HepG2 (cell line): ENCODE data around the gene FBLN7. TPM values are rescaled to one million over a fixed set of nuclear protein-coding genes. Genes with fewer than 3 reads are reported as not detected.

Source experiments
- ATAC-seq: fragments of 200-7000 bp; cut with Tn5 transposase; 3 replicates; pipeline ENCODE4 v1.9.1; 2020; ENCODE audit warnings: mild to moderate bottlenecking, moderate library complexity
- BruUV-seq: library from RNA; stranded (reverse); fragments of 400-500 nt; replicated peaks from 2 replicates; lab custom pipeline; 2021; lab: Mats Ljungman, UMichigan
- CTCF ChIA-PET: fragments of 300-600 bp; formaldehyde crosslinking; extraction: SDS; loops from one replicate; lab custom pipeline; 2021; ENCODE audit warnings: low total read pairs, inconsistent platforms, low intra/inter-chr PET ratio; lab: Yijun Ruan, JAX
- POLR2A ChIA-PET: fragments of 350-600 bp; sonication (Branson Sonifier 250); formaldehyde crosslinking; loops from one replicate; lab custom pipeline; 2020; ENCODE audit warnings: antibody characterized with exemption, inconsistent platforms; lab: Yijun Ruan, JAX
- DNase-seq: peaks from one replicate; pipeline ENCODE4 v3.0.0-alpha.2; 2015; ENCODE audit warnings: low spot score
- FAIRE-seq: peaks from 3 replicates; lab custom pipeline; 2011; peaks lifted over from hg19 to GRCh38; lab: Jason Lieb, UNC
- H2AFZ ChIP-seq: one replicate; pipeline ENCODE4 v1.6.1; 2011; ENCODE audit warnings: low read length, inconsistent platforms
- H3K27ac ChIP-seq: fragments of 300-600 bp; 3 replicates; pipeline ENCODE4 v1.8.0; 2011; ENCODE audit warnings: mixed run types, mild to moderate bottlenecking, mixed read lengths, low read length, inconsistent platforms; ENCODE audit not compliant: insufficient read depth; ENCODE audit errors: extremely low read length
- H3K27me3 ChIP-seq, 2 experiments: fragments of 200-600 bp in 1 of 2; 2 replicates in 1 of 2; 3 replicates in 1 of 2; pipeline versions ENCODE4 v1.6.0 to v1.8.0; 2011; ENCODE audit warnings: low read length in 2 of 2, mild to moderate bottlenecking in 2 of 2, moderate library complexity in 2 of 2, inconsistent platforms in 1 of 2; ENCODE audit not compliant: insufficient read depth in 2 of 2, control insufficient read depth in 1 of 2
- H3K36me3 ChIP-seq, 2 experiments: fragments of 200-600 bp in 1 of 2; replicated peaks in 1 of 2; 2 replicates in 1 of 2; 3 replicates in 1 of 2; pipeline versions ENCODE4 v1.5.1 to v1.8.0; 2011; ENCODE audit warnings: low read length in 2 of 2, inconsistent platforms in 1 of 2; ENCODE audit not compliant: insufficient read depth in 2 of 2, control insufficient read depth in 1 of 2
- H3K4me1 ChIP-seq: 2 replicates; pipeline ENCODE4 v1.5.1; 2012; ENCODE audit warnings: low read length, inconsistent platforms; ENCODE audit not compliant: insufficient read depth
- H3K4me2 ChIP-seq: 2 replicates; pipeline ENCODE4 v1.6.0; 2011; ENCODE audit warnings: low read depth, low read length, inconsistent platforms
- H3K4me3 ChIP-seq, 3 experiments: fragments of 200-600 bp in 1 of 3; sonication (generic), shearing (Covaris generic) in 1 of 3; replicated peaks in 1 of 3; 2 replicates each; pipeline ENCODE4 v1.5.1; 2011 to 2016; ENCODE audit warnings: low read length in 3 of 3, inconsistent platforms in 2 of 3, low read depth in 2 of 3, mild to moderate bottlenecking in 2 of 3, control low read depth in 1 of 3, mixed read lengths in 1 of 3; ENCODE audit not compliant: insufficient read depth in 1 of 3
- H3K79me2 ChIP-seq: one replicate; pipeline ENCODE4 v1.6.1; 2011; ENCODE audit warnings: low read length, inconsistent platforms; ENCODE audit not compliant: insufficient read depth
- H3K9ac ChIP-seq: 2 replicates; pipeline ENCODE4 v1.6.0; 2011; ENCODE audit warnings: mild to moderate bottlenecking, low read depth, low read length, inconsistent platforms; ENCODE audit not compliant: insufficient read depth
- H3K9me3 ChIP-seq: 2 replicates; pipeline ENCODE4 v1.5.1; 2012; ENCODE audit warnings: mild to moderate bottlenecking, low read length
- H4K20me1 ChIP-seq: 2 replicates; pipeline ENCODE4 v1.6.0; 2011; ENCODE audit warnings: inconsistent platforms, mild to moderate bottlenecking, low read length, moderate library complexity; ENCODE audit not compliant: insufficient read depth
- ADNP ChIP-seq: sonication (generic); formaldehyde crosslinking; IDR thresholded peaks from 2 replicates; pipeline ENCODE4 v1.4.0; 2020; ENCODE audit warnings: missing genetic modification reagents
- ARID4A ChIP-seq: sonication (generic); formaldehyde crosslinking; IDR thresholded peaks from 2 replicates; pipeline ENCODE4 v1.5.0; 2020; ENCODE audit warnings: mild to moderate bottlenecking, missing genetic modification reagents, borderline replicate concordance
- GFI1 ChIP-seq: sonication (generic); formaldehyde crosslinking; IDR thresholded peaks from 2 replicates; pipeline ENCODE4 v1.5.0; 2020; ENCODE audit warnings: missing genetic modification reagents, mild to moderate bottlenecking, borderline replicate concordance
- GTF3A ChIP-seq: sonication (generic); formaldehyde crosslinking; conservative IDR thresholded peaks from 2 replicates; pipeline ENCODE4 v1.4.0; 2020; ENCODE audit warnings: mild to moderate bottlenecking, missing genetic modification reagents
- HOMEZ ChIP-seq: IDR thresholded peaks from 2 replicates; pipeline ENCODE4 v1.6.1; 2016; ENCODE audit warnings: low read depth
- IRX3 ChIP-seq: sonication (generic); formaldehyde crosslinking; IDR thresholded peaks from 2 replicates; pipeline ENCODE4 v1.8.1; 2023; ENCODE audit warnings: mild to moderate bottlenecking, low read depth, missing genetic modification reagents, borderline replicate concordance
- MBD4 ChIP-seq: IDR thresholded peaks from 2 replicates; pipeline ENCODE4 v1.6.1; 2012; ENCODE audit warnings: low read length, inconsistent platforms, borderline replicate concordance
- NBN ChIP-seq: fragments of 450-650 bp; conservative IDR thresholded peaks from 2 replicates; pipeline ENCODE4 v1.6.1; 2017
- RARG ChIP-seq: sonication (generic); formaldehyde crosslinking; IDR thresholded peaks from 2 replicates; pipeline ENCODE4 v1.4.0; 2020; ENCODE audit warnings: low read depth, mild to moderate bottlenecking, missing genetic modification reagents
- SNAPC2 ChIP-seq: sonication (generic); formaldehyde crosslinking; IDR thresholded peaks from 2 replicates; pipeline ENCODE4 v1.8.1; 2022; ENCODE audit warnings: mild to moderate bottlenecking, missing genetic modification reagents
- TMF1 ChIP-seq: sonication (generic); formaldehyde crosslinking; IDR thresholded peaks from 2 replicates; pipeline ENCODE4 v1.8.1; 2022; ENCODE audit warnings: low read depth, missing genetic modification reagents
- ZNF180 ChIP-seq: sonication (generic); formaldehyde crosslinking; IDR thresholded peaks from 2 replicates; pipeline ENCODE4 v1.4.0; 2020; ENCODE audit warnings: low read depth, missing genetic modification reagents, borderline replicate concordance
- ZNF282 ChIP-seq: fragments of 450-650 bp; IDR thresholded peaks from 2 replicates; pipeline ENCODE4 v1.6.1; 2018; ENCODE audit not compliant: partially characterized antibody
- ZNF329 ChIP-seq: sonication (generic); formaldehyde crosslinking; IDR thresholded peaks from 2 replicates; pipeline ENCODE4 v1.9.0; 2021; ENCODE audit warnings: low read depth, mild to moderate bottlenecking, missing genetic modification reagents
- ZNF34 ChIP-seq: sonication (generic); formaldehyde crosslinking; IDR thresholded peaks from 2 replicates; pipeline ENCODE4 v1.4.0; 2020; ENCODE audit warnings: mild to moderate bottlenecking, missing genetic modification reagents, borderline replicate concordance
- ZNF792 ChIP-seq: IDR thresholded peaks from 2 replicates; pipeline ENCODE4 v1.6.1; 2016
- WGBS: methylation state at CpG from one replicate; pipeline ENCODE4 v1.1.6; 2017; ENCODE audit warnings: low lambda C conversion rate; 5-methylcytosine and 5-hydroxymethylcytosine counted together
- in situ Hi-C: cut with HindIII; loops from 2 replicates; pipeline ENCODE4 v1.10.0; 2017; ENCODE audit warnings: low pct_unique_long_range_greater_than_20kb; ENCODE audit not compliant: extremely low pct_ligation_motif_present
- intact Hi-C: fragments of 100-400 bp; cut with micrococcal nuclease; formaldehyde crosslinking; loops from one replicate; pipeline ENCODE4 v1.10.0; 2022; ENCODE audit not compliant: unreplicated experiment
- polyA plus RNA-seq, 8 experiments: library from polyadenylated mRNA; depleted of rRNA in 3 of 8; stranded (reverse) in 7 of 8; unstranded in 1 of 8; fragments of >200 nt; fragmentation: Illumina TruSeq in 4 of 8; extraction: Trizol in 4 of 8; gene quantifications; 2 replicates each; pipeline versions ENCODE4 v1.2.1 to v1.2.3, GENCODE V29; 2011 to 2016; ENCODE audit warnings: low read depth in 4 of 8, missing spikeins in 1 of 8, mixed read lengths in 1 of 8; ENCODE audit not compliant: insufficient read depth in 1 of 8
- total RNA-seq, 5 experiments: library from RNA; depleted of rRNA; stranded (reverse); fragments of >200 nt; fragmentation: Illumina TruSeq; extraction: Trizol; gene quantifications; 2 replicates each; pipeline ENCODE4 v1.2.3, GENCODE V29; 2016; ENCODE audit warnings: low read depth in 1 of 5

Gene FBLN7
- total and polyA plus RNA-seq, 2 of the 13 experiments (the other 11 are each of a cell fraction or from before 2014, with no cell fraction given), result 1.4 to 2.3 TPM

GRCh38 chr2:112197868-112198267 lies 59.7 kb downstream of the FBLN7 start:
- WGBS, result 7% methylated on average over 1 of the region's 1 CpG
- POLR2A ChIA-PET, result no interaction called here
- no peaks in the 10 kb centered on the region for H3K36me3 ChIP-seq
- peaks cover 15% of the 10 kb centered on the region; the same call in 1 of the 2 replicates for H3K4me1 ChIP-seq
- H3K79me2 ChIP-seq, result no peaks in the 10 kb centered on the region
- CTCF ChIA-PET, result no interaction called here
- H3K4me3 ChIP-seq, result no peak overlapping the region
- H3K27me3 ChIP-seq, result no peaks in the 10 kb centered on the region; a peak in 1 of 5 replicates
- no peaks in the 10 kb centered on the region for H4K20me1 ChIP-seq
- H3K27ac ChIP-seq, result no peak overlapping the region
- FAIRE-seq (no peak), ATAC-seq (no peak), DNase-seq (no peak)
- H2AFZ ChIP-seq, result no peak overlapping the region
- H3K4me2 ChIP-seq, result no peak overlapping the region
- intact Hi-C loops (no loop called here), in situ Hi-C loops (no loop called here)
- no TSS peak for BruUV-seq
- H3K9ac ChIP-seq, result no peak overlapping the region
- TF ChIP-seq ZNF792 (CRISPR knock-in tag) (no peak), GFI1 (peak; percentile 69; the same call in 1 of the 2 replicates)
- H3K9me3 ChIP-seq, result peaks cover 4% of the 10 kb centered on the region

GRCh38 chr2:112198780-112199179 lies 60.6 kb downstream of the FBLN7 start:
- no peak overlapping the region for H3K27ac ChIP-seq
- BruUV-seq, result no TSS peak
- no peaks in the 10 kb centered on the region for H3K79me2 ChIP-seq
- H3K4me1 ChIP-seq, result peaks cover 15% of the 10 kb centered on the region; the same call in 1 of the 2 replicates
- no peak overlapping the region for H3K4me2 ChIP-seq
- POLR2A ChIA-PET, result no interaction called here
- TF ChIP-seq MBD4, result no peak
- TF ChIP-seq IRX3, result no peak
- no peak for TF ChIP-seq GTF3A
- TF ChIP-seq NBN, result no peak
- no peak for TF ChIP-seq ARID4A (CRISPR knock-in tag)
- no peak for TF ChIP-seq ZNF329 (CRISPR knock-in tag)
- TF ChIP-seq HOMEZ (CRISPR knock-in tag), result no peak
- TF ChIP-seq RARG (CRISPR knock-in tag), result no peak
- no peak for TF ChIP-seq SNAPC2 (CRISPR knock-in tag)
- no peak for TF ChIP-seq ZNF180
- no peak for TF ChIP-seq ADNP
- TF ChIP-seq TMF1 (CRISPR knock-in tag), result no peak
- TF ChIP-seq ZNF34, result no peak
- no peak for TF ChIP-seq ZNF282
- TF ChIP-seq, all 625 proteins: peak for 0
- DNase-seq, result no peak
- no peak for ATAC-seq
- Histone ChIP-seq H2AFZ (no peak overlapping the region), H3K9ac (no peak overlapping the region), H4K20me1 (no peaks in the 10 kb centered on the region), H3K9me3 (peaks cover 12% of the 10 kb centered on the region), H3K27me3 (no peaks in the 10 kb centered on the region; a peak in 1 of 5 replicates), H3K36me3 (no peaks in the 10 kb centered on the region), H3K4me3 (no peak overlapping the region)
- CTCF ChIA-PET, result no interaction called here
- in situ Hi-C loops, result no loop called here
- intact Hi-C loops, result no loop called here
- no peak for FAIRE-seq
